ENCODE results near the gene TBL2. TPM values are rescaled to one million over a fixed set of nuclear protein-coding genes. Genes with fewer than 3 reads are reported as not detected.

The TBL2 gene
- total and polyA plus RNA-seq, 11 donors = 3.5 to 27.3 (median 14.1) TPM

DNA sequence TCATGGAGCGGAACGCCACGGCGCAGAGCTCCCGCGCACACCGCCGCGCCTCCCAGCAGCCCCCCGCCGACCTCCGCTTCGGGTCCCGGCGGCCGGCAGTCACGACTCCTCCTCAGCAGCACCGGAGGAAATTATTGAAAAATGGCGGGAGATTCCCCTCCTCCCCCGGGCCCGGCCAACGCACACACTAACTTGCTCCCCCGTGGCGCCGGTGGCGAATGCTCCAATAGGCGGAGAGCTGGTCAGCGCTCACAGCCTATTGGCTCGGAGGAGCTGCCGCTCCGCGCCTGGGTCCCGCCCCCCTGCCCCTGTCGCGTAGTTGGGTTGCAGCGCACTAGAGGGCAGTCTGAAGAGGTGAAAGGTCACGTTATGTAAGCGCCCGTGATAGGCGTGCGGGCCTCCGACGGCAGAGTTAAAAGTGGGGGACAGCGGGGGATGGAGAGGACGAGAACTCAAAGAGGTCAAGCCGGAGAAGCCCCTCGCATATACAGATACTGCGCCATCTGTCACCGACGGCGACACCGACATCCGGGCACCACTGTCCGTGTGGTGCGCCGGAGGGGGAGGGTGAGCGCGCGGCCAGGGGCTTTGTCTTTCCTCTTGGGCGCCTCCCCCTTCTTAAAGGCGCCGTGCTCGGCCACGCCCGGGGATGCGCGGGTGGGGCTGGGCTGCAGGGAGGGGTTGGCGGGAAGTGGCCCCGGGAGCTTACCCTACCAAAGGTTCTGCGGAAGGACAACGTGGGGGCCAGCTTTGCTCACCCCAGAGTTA, 56.1 kb downstream of the TBL2 start, which contains the start of gene BAZ1B:
Gene BAZ1B, minus strand, starts transcription at position 189 of the 768 bp plus-strand sequence. CDS start 360 bp downstream, outside the sequence.
- H3K4me1 ChIP-seq = peaks cover 11 to 64% (median 36%) of the 10 kb centered on the region in 12 donors
- ATAC-seq (peak; percentile 98 to 99 (median 98)), DNase-seq (peak; percentile 99)
- H3K36me3 ChIP-seq = peaks cover 0 to 13% (median 2%) of the 10 kb centered on the region in 9 donors
- no peaks in the 10 kb centered on the region for H3K27me3 ChIP-seq
- 0 to 1% (median 0%) methylated on average over 36 to 71 of the region's 71 CpGs for WGBS, 4 donors
- no peaks in the 10 kb centered on the region for H3K9me3 ChIP-seq
- peak; percentile 32 to 75 for TF ChIP-seq POLR2A (IDR thresholded peaks at IDR 0.05)
- TF ChIP-seq, protein P1, sequence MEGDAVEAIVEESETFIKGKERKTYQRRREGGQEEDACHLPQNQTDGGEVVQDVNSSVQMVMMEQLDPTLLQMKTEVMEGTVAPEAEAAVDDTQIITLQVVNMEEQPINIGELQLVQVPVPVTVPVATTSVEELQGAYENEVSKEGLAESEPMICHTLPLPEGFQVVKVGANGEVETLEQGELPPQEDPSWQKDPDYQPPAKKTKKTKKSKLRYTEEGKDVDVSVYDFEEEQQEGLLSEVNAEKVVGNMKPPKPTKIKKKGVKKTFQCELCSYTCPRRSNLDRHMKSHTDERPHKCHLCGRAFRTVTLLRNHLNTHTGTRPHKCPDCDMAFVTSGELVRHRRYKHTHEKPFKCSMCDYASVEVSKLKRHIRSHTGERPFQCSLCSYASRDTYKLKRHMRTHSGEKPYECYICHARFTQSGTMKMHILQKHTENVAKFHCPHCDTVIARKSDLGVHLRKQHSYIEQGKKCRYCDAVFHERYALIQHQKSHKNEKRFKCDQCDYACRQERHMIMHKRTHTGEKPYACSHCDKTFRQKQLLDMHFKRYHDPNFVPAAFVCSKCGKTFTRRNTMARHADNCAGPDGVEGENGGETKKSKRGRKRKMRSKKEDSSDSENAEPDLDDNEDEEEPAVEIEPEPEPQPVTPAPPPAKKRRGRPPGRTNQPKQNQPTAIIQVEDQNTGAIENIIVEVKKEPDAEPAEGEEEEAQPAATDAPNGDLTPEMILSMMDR (IDR thresholded peaks at IDR 0.05) = peak in 7 of 12 donors; percentile 6 to 47 (median 20)
- intact Hi-C loops (cut with DNase I) = loop anchor here in 7 of 10 donors (1.0 to 10.0 kb wide), 6 partner anchors 35 to 217 kb away; partner anchors contain the start of genes BCL7B (in 6 of the 7) and TBL2 (in 2 of the 7)
- peak within 1 kb of the TSS; percentile 59 to 99 (median 90) for H3K4me3 ChIP-seq
- peak within 1 kb of the TSS; percentile 81 to 97 (median 94) for H3K27ac ChIP-seq

DNA sequence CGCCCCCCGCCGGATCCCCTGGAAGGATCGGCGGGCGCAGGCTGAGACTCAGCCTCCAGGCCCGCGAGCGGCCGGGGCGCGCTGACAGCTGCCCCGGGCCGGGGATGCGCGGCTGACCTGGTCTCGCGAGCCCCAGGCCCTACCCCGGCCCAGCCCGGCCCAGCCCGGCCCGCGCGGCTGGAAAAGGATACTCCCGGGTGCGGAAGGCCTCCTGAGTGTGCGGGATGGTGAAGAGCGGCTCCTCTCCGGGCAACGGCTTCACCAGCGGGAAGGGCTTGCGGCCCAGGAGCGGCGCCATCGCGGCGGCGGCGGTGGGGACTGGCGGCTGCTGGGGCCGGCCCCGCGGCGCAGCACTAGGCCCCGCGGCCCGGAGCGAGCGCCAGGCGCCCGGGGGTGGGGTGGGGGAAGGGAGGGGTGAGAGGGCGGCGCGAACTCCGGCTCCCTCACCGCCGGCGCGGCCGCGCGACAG, 56.7 kb downstream of the TBL2 start:
- Histone ChIP-seq H3K4me1 (peaks cover 11 to 60% (median 38%) of the 10 kb centered on the region in 12 donors), H3K27me3 (no peaks in the 10 kb centered on the region), H3K9me3 (no peaks in the 10 kb centered on the region), H3K36me3 (peaks cover 0 to 19% (median 8%) of the 10 kb centered on the region in 9 donors), H3K4me3 (peak overlapping the region; percentile 59 to 99 (median 90)), H3K27ac (peak overlapping the region; percentile 81 to 97 (median 94))
- intact Hi-C loops (cut with DNase I) = loop anchor here in 7 of 10 donors (1.0 to 10.0 kb wide), 6 partner anchors 35 to 218 kb away; partner anchors contain the start of genes BCL7B (in 6 of the 7) and TBL2 (in 2 of the 7)
- peak; percentile 9 to 84 (median 53) for ATAC-seq
- 0% methylated on average over 15 to 62 of the region's 62 CpGs for WGBS, 4 donors
- peak in 3 of 5 donors; percentile 70 to 84 (median 81) for DNase-seq
- TF ChIP-seq, protein P1 (IDR thresholded peaks at IDR 0.05) = no peak
- TF ChIP-seq POLR2A (IDR thresholded peaks at IDR 0.05) = no peak

DNA sequence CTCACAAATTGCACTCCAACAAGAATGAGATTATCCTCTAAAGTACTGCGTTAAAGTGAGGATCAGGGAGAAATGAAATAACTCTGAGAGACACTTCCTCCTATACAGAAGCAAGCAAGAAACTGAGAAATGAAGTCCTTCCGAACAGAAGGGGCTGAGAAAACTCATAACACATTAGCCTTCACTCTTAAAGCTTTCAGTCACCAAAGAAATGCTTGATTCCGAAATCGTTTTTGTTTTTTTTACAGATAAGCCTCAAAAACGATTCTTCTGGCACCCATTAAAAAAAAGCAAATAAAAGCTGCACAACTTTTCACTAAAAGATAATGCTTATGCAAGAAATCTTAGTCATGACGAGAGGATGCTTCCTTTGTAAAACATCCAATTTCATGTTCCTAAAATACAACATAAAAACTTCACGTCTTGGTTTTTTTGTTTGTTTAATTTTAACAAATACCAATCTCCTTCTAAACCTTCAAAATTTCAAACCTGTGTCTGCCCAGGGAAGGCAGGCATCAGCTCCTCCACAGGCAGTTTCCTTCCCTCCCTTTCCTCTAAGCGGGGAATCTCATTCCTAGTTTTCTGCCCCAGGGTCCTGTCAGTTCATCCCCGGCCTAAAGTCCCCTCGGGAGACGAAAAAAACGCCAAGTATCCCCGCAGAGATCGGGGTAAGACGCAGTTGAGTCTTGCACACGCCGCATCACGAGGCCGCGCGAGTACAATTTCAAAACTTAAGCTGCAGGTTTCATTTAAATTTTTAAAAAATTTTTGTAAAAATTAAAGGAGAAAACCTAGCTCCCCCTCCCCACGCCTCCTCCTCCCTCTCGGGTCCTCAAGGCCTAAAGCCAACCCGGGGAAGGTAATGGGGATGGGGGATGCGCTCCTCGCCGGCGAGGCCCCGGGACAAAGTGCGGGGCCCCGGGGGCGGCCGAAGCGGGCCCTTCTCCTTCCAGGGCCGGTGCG, 57.4 kb downstream of the TBL2 start:
- Histone ChIP-seq H3K9me3 (no peaks in the 10 kb centered on the region), H3K27ac (peak overlapping the region; percentile 81 to 97 (median 94)), H3K4me1 (peaks cover 11 to 54% (median 38%) of the 10 kb centered on the region in 12 donors), H3K4me3 (peak overlapping the region; percentile 59 to 99 (median 90)), H3K27me3 (no peaks in the 10 kb centered on the region), H3K36me3 (peaks cover 0 to 26% (median 15%) of the 10 kb centered on the region in 9 donors)
- intact Hi-C loops (cut with DNase I) = loop anchor here in 3 of 10 donors (5.0 to 10.0 kb wide), 2 partner anchors 36 to 54 kb away; partner anchors contain the start of genes BCL7B (in 2 of the 3) and TBL2 (in 1 of the 3)
- no peak for TF ChIP-seq POLR2A (IDR thresholded peaks at IDR 0.05)
- TF ChIP-seq, protein P1 (IDR thresholded peaks at IDR 0.05) = no peak
- ATAC-seq (no peak), DNase-seq (peak in 1 of 5 donors; percentile 15)
- WGBS, 4 donors = 0 to 1% (median 1%) methylated on average over 35 to 36 of the region's 36 CpGs

Measured in heart left ventricle (tissue), 16 donors.